Muscle of leg (tissue), 11 donors: ENCODE results near the gene HRG. TPM values are rescaled to one million over a fixed set of nuclear protein-coding genes. Genes with fewer than 3 reads are reported as not detected.

Experiments
- DNase-seq: peaks from one replicate; pipeline ENCODE4 v3.0.0; 2013
- H3K27ac ChIP-seq: one replicate; pipeline ENCODE4 v1.5.1; 2013; ENCODE audit warnings: mild to moderate bottlenecking, low read length, control low read depth
- H3K27me3 ChIP-seq: one replicate; pipeline ENCODE4 v1.6.1; 2013; ENCODE audit warnings: low read length; ENCODE audit not compliant: control insufficient read depth, insufficient read depth
- H3K36me3 ChIP-seq: one replicate; pipeline ENCODE4 v1.6.1; 2013; ENCODE audit warnings: low read length; ENCODE audit not compliant: control insufficient read depth, insufficient read depth
- H3K4me1 ChIP-seq: one replicate; pipeline ENCODE4 v1.6.1; 2013; ENCODE audit warnings: low read length; ENCODE audit not compliant: control insufficient read depth, insufficient read depth
- H3K4me3 ChIP-seq: one replicate; pipeline ENCODE4 v1.5.1; 2013; ENCODE audit warnings: low read length, control low read depth
- H3K9me3 ChIP-seq: replicated peaks from 2 replicates; pipeline ENCODE4 v1.6.1; 2013; ENCODE audit warnings: low read depth, low read length; ENCODE audit not compliant: control insufficient read depth
- WGBS: methylation state at CpG from one replicate; pipeline ENCODE4 v1.1.5; 2013; ENCODE audit warnings: missing lambda C conversion rate; ENCODE audit not compliant: insufficient coverage; 5-methylcytosine and 5-hydroxymethylcytosine counted together
- polyA plus RNA-seq, 8 donors: library from polyadenylated mRNA; unstranded; fragments of 120-200 nt; gene quantifications; one replicate each; pipeline versions ENCODE4 v1.2.1 to v1.2.3, GENCODE V29; 2013; ENCODE audit warnings: inconsistent platforms in 1 of 8, low replicate concordance in 1 of 8; ENCODE audit not compliant: insufficient read length in 8 of 8, insufficient read depth in 1 of 8
- total RNA-seq: library from RNA; stranded (reverse); fragments of 120-200 nt; gene quantifications from one replicate; pipeline ENCODE4 v1.2.4, GENCODE V29; 2013

Gene HRG
- total and polyA plus RNA-seq, 9 donors, result 0.03 to 0.53 (median 0.06) TPM; not detected in 4

DNA sequence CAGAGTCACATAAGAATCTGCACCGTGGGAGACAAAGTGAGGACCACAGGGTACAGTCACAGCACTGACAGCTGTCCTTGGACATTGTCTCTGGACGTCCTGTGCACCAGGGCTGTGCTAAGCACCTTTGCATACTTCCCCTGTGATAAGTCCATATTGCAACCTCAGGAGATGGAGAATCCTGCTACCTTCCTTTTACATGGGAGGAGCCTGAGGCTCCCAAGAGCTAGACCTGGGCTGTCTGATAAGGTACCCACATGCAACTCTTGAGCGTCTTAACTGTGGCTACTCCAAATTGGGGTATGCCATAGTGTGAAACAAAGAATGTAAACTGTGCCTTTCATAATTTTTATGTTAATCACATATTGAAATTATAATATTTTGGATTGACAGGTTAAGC is 28.1 kb upstream of the HRG start:
- 75% methylated on average over 1 of the region's 3 CpGs for WGBS
- H3K9me3 ChIP-seq, result no peaks in the 10 kb centered on the region
- H3K4me3 ChIP-seq, result no peak overlapping the region
- no peaks in the 10 kb centered on the region for H3K4me1 ChIP-seq
- peaks cover 5% of the 10 kb centered on the region for H3K27me3 ChIP-seq
- no peaks in the 10 kb centered on the region for H3K36me3 ChIP-seq
- H3K27ac ChIP-seq, result no peak overlapping the region
- no peak for DNase-seq

DNA sequence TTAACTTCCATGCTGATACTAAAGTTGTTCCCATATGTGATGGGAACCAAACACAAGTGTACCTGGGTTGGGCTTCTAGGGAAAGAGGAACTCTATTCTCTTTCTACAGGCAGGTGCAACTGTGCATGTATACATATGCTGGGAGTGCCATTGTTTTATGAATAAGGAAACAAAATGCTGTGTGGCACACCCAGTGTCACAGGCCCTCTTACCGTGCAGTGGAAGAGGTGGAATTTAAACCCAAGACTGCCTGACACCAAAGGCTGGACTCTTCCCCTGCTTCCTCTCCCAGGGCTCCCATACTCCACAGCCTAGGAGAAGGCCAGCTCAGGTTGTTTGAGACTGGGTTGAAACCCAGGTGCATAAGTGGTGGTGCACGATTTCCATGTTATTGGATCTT is 27.6 kb upstream of the HRG start:
- no CpG with 5 or more reads among the region's 2 CpGs for WGBS
- DNase-seq, result no peak
- Histone ChIP-seq H3K36me3 (no peaks in the 10 kb centered on the region), H3K27me3 (peaks cover 5% of the 10 kb centered on the region), H3K4me3 (no peak overlapping the region), H3K9me3 (no peaks in the 10 kb centered on the region), H3K4me1 (no peaks in the 10 kb centered on the region), H3K27ac (no peak overlapping the region)

- WGBS, result 92% methylated on average over 1 of the region's 1 CpG
- Histone ChIP-seq H3K9me3 (no peaks in the 10 kb centered on the region), H3K36me3 (no peaks in the 10 kb centered on the region), H3K27me3 (peaks cover 5% of the 10 kb centered on the region), H3K27ac (no peak within 1 kb of the TSS), H3K4me3 (no peak within 1 kb of the TSS), H3K4me1 (no peaks in the 10 kb centered on the region)
- no peak for DNase-seq
Measured at GRCh38 chr3:186639778-186640472, 25.9 kb upstream of the HRG start, which contains the start of gene FETUB. FETUB (plus strand) TSS chr3:186640399; CDS start chr3:186640461, 62 bp downstream.

GRCh38 chr3:186640473-186640818 is 25.4 kb upstream of the HRG start:
- H3K27ac ChIP-seq, result no peak overlapping the region
- 44% methylated on average over 6 of the region's 9 CpGs for WGBS
- no peaks in the 10 kb centered on the region for H3K4me1 ChIP-seq

GRCh38 chr3:186640929-186641328 is 24.9 kb upstream of the HRG start:
- no peaks in the 10 kb centered on the region for H3K36me3 ChIP-seq
- no peak overlapping the region for H3K4me3 ChIP-seq
- H3K27ac ChIP-seq, result no peak overlapping the region
- no peaks in the 10 kb centered on the region for H3K4me1 ChIP-seq
- H3K9me3 ChIP-seq, result no peaks in the 10 kb centered on the region
- DNase-seq, result no peak
- peaks cover 4% of the 10 kb centered on the region for H3K27me3 ChIP-seq

More at GRCh38 chr3:186640473-186640818, 25.4 kb upstream of the HRG start:
- H3K4me3 ChIP-seq, result no peak overlapping the region
- no peaks in the 10 kb centered on the region for H3K9me3 ChIP-seq
- no peak for DNase-seq
- H3K27me3 ChIP-seq, result peaks cover 5% of the 10 kb centered on the region
- H3K36me3 ChIP-seq, result no peaks in the 10 kb centered on the region

DNA sequence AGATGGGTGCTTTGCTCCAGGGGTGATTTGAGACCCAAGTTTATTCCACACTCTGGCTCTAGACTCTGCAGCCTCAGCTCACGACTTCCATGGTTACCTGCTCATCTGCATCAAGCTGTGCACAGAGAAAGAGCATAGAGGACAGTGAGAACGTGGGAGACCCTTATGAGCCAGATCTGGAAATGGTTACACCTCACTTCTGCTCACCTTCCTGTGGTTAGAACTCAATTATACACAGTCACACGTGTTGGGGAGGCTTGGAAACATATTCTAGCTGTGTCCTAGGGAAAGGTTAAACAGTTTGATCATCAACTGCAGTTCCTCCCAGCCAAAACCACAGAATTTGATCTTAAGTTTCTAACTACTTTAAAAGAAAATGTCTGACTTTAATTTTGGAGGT is 23.8 kb upstream of the HRG start:
- no peaks in the 10 kb centered on the region for H3K4me1 ChIP-seq

DNA sequence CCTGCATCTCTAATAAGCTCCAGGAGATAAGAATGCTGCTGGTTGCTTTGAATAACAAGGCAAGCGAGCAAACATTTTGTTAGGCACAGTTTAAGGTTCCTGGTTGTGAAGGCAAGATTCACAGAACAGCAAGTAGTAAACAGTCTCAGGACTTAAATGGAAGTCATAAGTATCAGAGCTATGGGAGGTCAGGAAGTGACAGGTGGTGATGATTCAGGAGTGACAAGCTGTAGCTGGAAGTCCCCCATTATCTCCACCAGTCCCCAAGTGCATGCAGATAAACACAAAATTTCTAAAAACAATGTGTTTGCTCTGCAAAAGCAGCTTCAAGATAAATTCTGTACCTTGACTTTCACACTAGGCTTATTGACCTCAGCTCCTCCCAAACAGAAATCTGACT is 22.3 kb upstream of the HRG start:
- peaks cover 3% of the 10 kb centered on the region for H3K27me3 ChIP-seq
- WGBS, result 57% methylated on average over 1 of the region's 1 CpG
- no peak overlapping the region for H3K27ac ChIP-seq
- no peaks in the 10 kb centered on the region for H3K4me1 ChIP-seq
- no peaks in the 10 kb centered on the region for H3K9me3 ChIP-seq
- H3K36me3 ChIP-seq, result no peaks in the 10 kb centered on the region
- no peak overlapping the region for H3K4me3 ChIP-seq
- no peak for DNase-seq

More for the DNA sequence above, 23.8 kb upstream of the HRG start:
- Histone ChIP-seq H3K9me3 (no peaks in the 10 kb centered on the region), H3K36me3 (no peaks in the 10 kb centered on the region), H3K4me3 (no peak overlapping the region), H3K27me3 (peaks cover 3% of the 10 kb centered on the region), H3K27ac (no peak overlapping the region)
- no CpG with 5 or more reads among the region's 3 CpGs for WGBS
- DNase-seq, result no peak

GRCh38 chr3:186644683-186645082 is 21.1 kb upstream of the HRG start:
- no peaks in the 10 kb centered on the region for H3K9me3 ChIP-seq
- H3K36me3 ChIP-seq, result no peaks in the 10 kb centered on the region
- no peak overlapping the region for H3K27ac ChIP-seq
- no peak overlapping the region for H3K4me3 ChIP-seq
- H3K4me1 ChIP-seq, result no peaks in the 10 kb centered on the region
- 69% methylated on average over 2 of the region's 3 CpGs for WGBS
- no peak for DNase-seq
- H3K27me3 ChIP-seq, result peaks cover 3% of the 10 kb centered on the region

DNA sequence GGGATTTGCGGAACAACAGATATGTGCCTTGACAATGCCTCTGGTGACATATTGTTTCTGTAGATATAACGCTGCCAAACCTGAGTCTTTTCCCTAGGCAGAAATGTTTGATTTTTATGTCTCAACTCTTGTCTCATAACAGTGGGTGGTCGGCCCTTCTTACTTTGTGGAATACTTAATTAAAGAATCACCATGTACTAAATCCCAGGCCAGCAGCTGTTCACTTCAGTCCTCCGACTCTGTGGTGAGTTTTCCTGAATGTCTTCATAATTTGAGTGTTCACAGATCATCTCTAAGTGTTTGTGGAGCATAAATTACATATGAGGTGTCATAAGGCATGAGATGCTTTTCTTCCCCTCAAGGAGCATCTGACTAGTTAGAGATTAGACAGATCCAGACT is 19.7 kb upstream of the HRG start:
- no peak for DNase-seq
- Histone ChIP-seq H3K36me3 (no peaks in the 10 kb centered on the region), H3K4me3 (no peak overlapping the region), H3K4me1 (no peaks in the 10 kb centered on the region), H3K9me3 (no peaks in the 10 kb centered on the region), H3K27ac (no peak overlapping the region), H3K27me3 (no peaks in the 10 kb centered on the region)
- no CpG with 5 or more reads among the region's 4 CpGs for WGBS

- Histone ChIP-seq H3K4me3 (no peak overlapping the region), H3K27ac (no peak overlapping the region), H3K9me3 (no peaks in the 10 kb centered on the region), H3K27me3 (no peaks in the 10 kb centered on the region), H3K4me1 (no peaks in the 10 kb centered on the region), H3K36me3 (no peaks in the 10 kb centered on the region)
- no CpG with 5 or more reads among the region's 1 CpG for WGBS
- DNase-seq, result no peak
Measured at GRCh38 chr3:186646841-186647240, 19.0 kb upstream of the HRG start.

DNA sequence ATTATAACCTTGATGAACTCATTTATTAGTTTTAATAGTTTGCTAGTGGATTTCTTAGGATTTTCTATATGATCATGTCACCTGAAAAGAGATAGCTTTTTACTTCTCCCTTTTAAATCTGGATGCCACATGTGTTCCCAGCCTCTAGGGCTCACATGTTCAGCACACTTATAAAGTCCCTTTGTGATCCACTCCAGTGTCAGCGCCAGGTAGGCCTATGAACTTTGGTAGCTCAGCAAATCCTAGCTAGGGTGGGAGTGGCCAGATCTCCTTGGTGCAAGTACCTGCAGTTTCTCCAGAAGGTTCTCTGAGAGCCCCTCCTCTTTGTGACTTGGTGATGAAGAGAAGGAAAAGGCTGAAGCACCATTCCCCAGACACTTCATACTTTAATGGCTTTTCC is 17.0 kb upstream of the HRG start:
- Histone ChIP-seq H3K4me3 (no peak overlapping the region), H3K9me3 (no peaks in the 10 kb centered on the region), H3K27me3 (no peaks in the 10 kb centered on the region), H3K4me1 (no peaks in the 10 kb centered on the region), H3K36me3 (no peaks in the 10 kb centered on the region), H3K27ac (no peak overlapping the region)
- WGBS, result no CpG with 5 or more reads among the region's 1 CpG
- no peak for DNase-seq
